HepG2 (cell line): Measurements from ENCODE around the gene ELP1. TPM values are rescaled to one million over a fixed set of nuclear protein-coding genes. Genes with fewer than 3 reads are reported as not detected.

Source experiments
- CSRNP2 ChIP-seq: sonication (generic); formaldehyde crosslinking; conservative IDR thresholded peaks from 2 replicates; pipeline ENCODE4 v1.8.0; 2022; ENCODE audit warnings: low read depth, missing genetic modification reagents
- HOXA5 ChIP-seq: sonication (generic); formaldehyde crosslinking; IDR thresholded peaks from 2 replicates; pipeline ENCODE4 v1.4.0; 2020; ENCODE audit warnings: missing genetic modification reagents
- SCMH1 ChIP-seq: sonication (generic); formaldehyde crosslinking; IDR thresholded peaks from 2 replicates; pipeline ENCODE4 v1.9.0; 2021; ENCODE audit warnings: missing genetic modification reagents, mild to moderate bottlenecking, borderline replicate concordance
- SOX13 ChIP-seq, 3 experiments: fragments of 450-650 bp in 1 of 3; sonication (generic) in 1 of 3; formaldehyde crosslinking in 1 of 3; IDR thresholded peaks in 2 of 3; conservative IDR thresholded peaks in 1 of 3; 2 replicates each; pipeline versions ENCODE4 v1.5.0 to v1.6.1; 2016 to 2020; ENCODE audit warnings: antibody characterized with exemption in 1 of 3, mild to moderate bottlenecking in 1 of 3, missing compliant biosample characterization in 1 of 3, missing genetic modification reagents in 1 of 3, moderate library complexity in 1 of 3
- STAT6 ChIP-seq: sonication (generic); formaldehyde crosslinking; IDR thresholded peaks from 2 replicates; pipeline ENCODE4 v1.4.0; 2020; ENCODE audit warnings: missing genetic modification reagents, mild to moderate bottlenecking, borderline replicate concordance
- TFAP4 ChIP-seq: sonication (generic); IDR thresholded peaks from 2 replicates; pipeline ENCODE4 v1.6.1; 2016; ENCODE audit warnings: low read depth, borderline replicate concordance
- ZNF10 ChIP-seq: sonication (generic); formaldehyde crosslinking; IDR thresholded peaks from 2 replicates; pipeline ENCODE4 v1.4.0; 2020; ENCODE audit warnings: mild to moderate bottlenecking, low read depth, missing genetic modification reagents, borderline replicate concordance
- ZNF572 ChIP-seq: sonication (generic); formaldehyde crosslinking; IDR thresholded peaks from 2 replicates; pipeline ENCODE4 v1.5.1; 2020; ENCODE audit warnings: mild to moderate bottlenecking, missing genetic modification reagents
- ZNF746 ChIP-seq: sonication (generic); formaldehyde crosslinking; IDR thresholded peaks from 2 replicates; pipeline ENCODE4 v1.8.0; 2022; ENCODE audit warnings: mild to moderate bottlenecking, missing genetic modification reagents
- polyA plus RNA-seq, 8 experiments: library from polyadenylated mRNA; depleted of rRNA in 3 of 8; stranded (reverse) in 7 of 8; unstranded in 1 of 8; fragments of >200 nt; fragmentation: Illumina TruSeq in 4 of 8; extraction: Trizol in 4 of 8; gene quantifications; 2 replicates each; pipeline versions ENCODE4 v1.2.1 to v1.2.3, GENCODE V29; 2011 to 2016; ENCODE audit warnings: low read depth in 4 of 8, missing spikeins in 1 of 8, mixed read lengths in 1 of 8; ENCODE audit not compliant: insufficient read depth in 1 of 8
- total RNA-seq, 5 experiments: library from RNA; depleted of rRNA; stranded (reverse); fragments of >200 nt; fragmentation: Illumina TruSeq; extraction: Trizol; gene quantifications; 2 replicates each; pipeline ENCODE4 v1.2.3, GENCODE V29; 2016; ENCODE audit warnings: low read depth in 1 of 5
- TF ChIP-seq, protein P1 (sequence below): sonication (generic); formaldehyde crosslinking; IDR thresholded peaks from 2 replicates; pipeline ENCODE4 v1.5.0; 2020; ENCODE audit warnings: missing genetic modification reagents, mild to moderate bottlenecking, borderline replicate concordance
- TF ChIP-seq, protein P2 (sequence below): sonication (generic); formaldehyde crosslinking; IDR thresholded peaks from 2 replicates; pipeline ENCODE4 v1.4.0; 2020; ENCODE audit warnings: missing genetic modification reagents
- TF ChIP-seq, protein P3 (sequence below): sonication (generic); formaldehyde crosslinking; conservative IDR thresholded peaks from 2 replicates; pipeline ENCODE4 v1.4.0; 2020; ENCODE audit warnings: missing genetic modification reagents
- TF ChIP-seq, protein P4 (sequence below): sonication (generic); formaldehyde crosslinking; IDR thresholded peaks from 2 replicates; pipeline ENCODE4 v1.5.1; 2020; ENCODE audit warnings: mild to moderate bottlenecking, missing genetic modification reagents, moderate library complexity

ELP1 gene
- total and polyA plus RNA-seq, 2 of the 13 experiments (the other 11 are each of a cell fraction or from before 2014, with no cell fraction given) = 157 to 275 TPM

GRCh38 chr9:108885643-108886348, 48.1 kb downstream of the ELP1 start (continued):
- TF ChIP-seq, protein P1, sequence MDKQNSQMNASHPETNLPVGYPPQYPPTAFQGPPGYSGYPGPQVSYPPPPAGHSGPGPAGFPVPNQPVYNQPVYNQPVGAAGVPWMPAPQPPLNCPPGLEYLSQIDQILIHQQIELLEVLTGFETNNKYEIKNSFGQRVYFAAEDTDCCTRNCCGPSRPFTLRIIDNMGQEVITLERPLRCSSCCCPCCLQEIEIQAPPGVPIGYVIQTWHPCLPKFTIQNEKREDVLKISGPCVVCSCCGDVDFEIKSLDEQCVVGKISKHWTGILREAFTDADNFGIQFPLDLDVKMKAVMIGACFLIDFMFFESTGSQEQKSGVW (CRISPR knock-in tag) = no peak
- peak; percentile 64 for TF ChIP-seq TFAP4
- TF ChIP-seq, protein P2, sequence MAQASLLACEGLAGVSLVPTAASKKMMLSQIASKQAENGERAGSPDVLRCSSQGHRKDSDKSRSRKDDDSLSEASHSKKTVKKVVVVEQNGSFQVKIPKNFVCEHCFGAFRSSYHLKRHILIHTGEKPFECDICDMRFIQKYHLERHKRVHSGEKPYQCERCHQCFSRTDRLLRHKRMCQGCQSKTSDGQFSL (CRISPR knock-in tag) = no peak
- TF ChIP-seq ZNF572 (CRISPR knock-in tag) = no peak
- peak; percentile 98 for TF ChIP-seq ZNF746
- TF ChIP-seq STAT6 (CRISPR knock-in tag) = peak; percentile 67; the same call in 1 of the 2 replicates
- TF ChIP-seq HOXA5 (CRISPR knock-in tag) = peak; percentile 90
- TF ChIP-seq, protein P3, sequence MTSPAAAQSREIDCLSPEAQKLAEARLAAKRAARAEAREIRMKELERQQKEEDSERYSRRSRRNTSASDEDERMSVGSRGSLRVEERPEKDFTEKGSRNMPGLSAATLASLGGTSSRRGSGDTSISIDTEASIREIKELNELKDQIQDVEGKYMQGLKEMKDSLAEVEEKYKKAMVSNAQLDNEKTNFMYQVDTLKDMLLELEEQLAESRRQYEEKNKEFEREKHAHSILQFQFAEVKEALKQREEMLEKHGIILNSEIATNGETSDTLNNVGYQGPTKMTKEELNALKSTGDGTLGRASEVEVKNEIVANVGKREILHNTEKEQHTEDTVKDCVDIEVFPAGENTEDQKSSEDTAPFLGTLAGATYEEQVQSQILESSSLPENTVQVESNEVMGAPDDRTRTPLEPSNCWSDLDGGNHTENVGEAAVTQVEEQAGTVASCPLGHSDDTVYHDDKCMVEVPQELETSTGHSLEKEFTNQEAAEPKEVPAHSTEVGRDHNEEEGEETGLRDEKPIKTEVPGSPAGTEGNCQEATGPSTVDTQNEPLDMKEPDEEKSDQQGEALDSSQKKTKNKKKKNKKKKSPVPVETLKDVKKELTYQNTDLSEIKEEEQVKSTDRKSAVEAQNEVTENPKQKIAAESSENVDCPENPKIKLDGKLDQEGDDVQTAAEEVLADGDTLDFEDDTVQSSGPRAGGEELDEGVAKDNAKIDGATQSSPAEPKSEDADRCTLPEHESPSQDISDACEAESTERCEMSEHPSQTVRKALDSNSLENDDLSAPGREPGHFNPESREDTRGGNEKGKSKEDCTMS (CRISPR knock-in tag) = no peak
- no peak for TF ChIP-seq SCMH1
- no peak for TF ChIP-seq CSRNP2 (CRISPR knock-in tag)
- TF ChIP-seq, protein P4, sequence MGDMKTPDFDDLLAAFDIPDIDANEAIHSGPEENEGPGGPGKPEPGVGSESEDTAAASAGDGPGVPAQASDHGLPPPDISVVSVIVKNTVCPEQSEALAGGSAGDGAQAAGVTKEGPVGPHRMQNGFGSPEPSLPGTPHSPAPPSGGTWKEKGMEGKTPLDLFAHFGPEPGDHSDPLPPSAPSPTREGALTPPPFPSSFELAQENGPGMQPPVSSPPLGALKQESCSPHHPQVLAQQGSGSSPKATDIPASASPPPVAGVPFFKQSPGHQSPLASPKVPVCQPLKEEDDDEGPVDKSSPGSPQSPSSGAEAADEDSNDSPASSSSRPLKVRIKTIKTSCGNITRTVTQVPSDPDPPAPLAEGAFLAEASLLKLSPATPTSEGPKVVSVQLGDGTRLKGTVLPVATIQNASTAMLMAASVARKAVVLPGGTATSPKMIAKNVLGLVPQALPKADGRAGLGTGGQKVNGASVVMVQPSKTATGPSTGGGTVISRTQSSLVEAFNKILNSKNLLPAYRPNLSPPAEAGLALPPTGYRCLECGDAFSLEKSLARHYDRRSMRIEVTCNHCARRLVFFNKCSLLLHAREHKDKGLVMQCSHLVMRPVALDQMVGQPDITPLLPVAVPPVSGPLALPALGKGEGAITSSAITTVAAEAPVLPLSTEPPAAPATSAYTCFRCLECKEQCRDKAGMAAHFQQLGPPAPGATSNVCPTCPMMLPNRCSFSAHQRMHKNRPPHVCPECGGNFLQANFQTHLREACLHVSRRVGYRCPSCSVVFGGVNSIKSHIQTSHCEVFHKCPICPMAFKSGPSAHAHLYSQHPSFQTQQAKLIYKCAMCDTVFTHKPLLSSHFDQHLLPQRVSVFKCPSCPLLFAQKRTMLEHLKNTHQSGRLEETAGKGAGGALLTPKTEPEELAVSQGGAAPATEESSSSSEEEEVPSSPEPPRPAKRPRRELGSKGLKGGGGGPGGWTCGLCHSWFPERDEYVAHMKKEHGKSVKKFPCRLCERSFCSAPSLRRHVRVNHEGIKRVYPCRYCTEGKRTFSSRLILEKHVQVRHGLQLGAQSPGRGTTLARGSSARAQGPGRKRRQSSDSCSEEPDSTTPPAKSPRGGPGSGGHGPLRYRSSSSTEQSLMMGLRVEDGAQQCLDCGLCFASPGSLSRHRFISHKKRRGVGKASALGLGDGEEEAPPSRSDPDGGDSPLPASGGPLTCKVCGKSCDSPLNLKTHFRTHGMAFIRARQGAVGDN (CRISPR knock-in tag) = no peak
- TF ChIP-seq ZNF10 (CRISPR knock-in tag) = no peak
- TF ChIP-seq SOX13 (IDR thresholded peaks at IDR 0.05) = peak; percentile 88
- TF ChIP-seq SOX13 (CRISPR knock-in tag; conservative IDR thresholded peaks at IDR 0.05 in 1 of 2, IDR thresholded peaks at IDR 0.05 in 1 of 2) = peak in 1 of 2 experiments; percentile 96; a peak in 2 of 4 replicates
